Upper lobe of left lung (tissue), 4 donors: ENCODE measurements around the gene NBPF1.
"Not testable (repeated sequence)": the region's sequence is repeated elsewhere in the genome, so short reads cannot be mapped to it uniquely, and the experiment has no call there.

Source experiments
- EP300 ChIP-seq, 4 donors: sonication (generic); formaldehyde crosslinking; IDR thresholded peaks; one replicate each; pipeline ENCODE4 v1.5.1; 2017; ENCODE audit warnings: antibody characterized with exemption in 4 of 4, control low read depth in 2 of 4
- POLR2A ChIP-seq, 4 donors: fragments of 450-650 bp; IDR thresholded peaks; one replicate each; pipeline ENCODE4 v1.5.1; 2016 to 2017; ENCODE audit warnings: antibody characterized with exemption in 4 of 4, mild to moderate bottlenecking in 2 of 4
- POLR2AphosphoS5 ChIP-seq, 2 donors: sonication (generic); formaldehyde crosslinking; IDR thresholded peaks; one replicate each; pipeline ENCODE4 v1.5.1; 2017; ENCODE audit warnings: antibody characterized with exemption in 2 of 2
- TF ChIP-seq, protein P1 (sequence below), 6 experiments: fragments of 450-650 bp in 4 of 6; fragments of 200-600 bp in 2 of 6; sonication (generic) in 2 of 6; IDR thresholded peaks; one replicate each; pipeline ENCODE4 v1.5.1; 2016 to 2019; ENCODE audit warnings: antibody characterized with exemption in 6 of 6

DNA sequence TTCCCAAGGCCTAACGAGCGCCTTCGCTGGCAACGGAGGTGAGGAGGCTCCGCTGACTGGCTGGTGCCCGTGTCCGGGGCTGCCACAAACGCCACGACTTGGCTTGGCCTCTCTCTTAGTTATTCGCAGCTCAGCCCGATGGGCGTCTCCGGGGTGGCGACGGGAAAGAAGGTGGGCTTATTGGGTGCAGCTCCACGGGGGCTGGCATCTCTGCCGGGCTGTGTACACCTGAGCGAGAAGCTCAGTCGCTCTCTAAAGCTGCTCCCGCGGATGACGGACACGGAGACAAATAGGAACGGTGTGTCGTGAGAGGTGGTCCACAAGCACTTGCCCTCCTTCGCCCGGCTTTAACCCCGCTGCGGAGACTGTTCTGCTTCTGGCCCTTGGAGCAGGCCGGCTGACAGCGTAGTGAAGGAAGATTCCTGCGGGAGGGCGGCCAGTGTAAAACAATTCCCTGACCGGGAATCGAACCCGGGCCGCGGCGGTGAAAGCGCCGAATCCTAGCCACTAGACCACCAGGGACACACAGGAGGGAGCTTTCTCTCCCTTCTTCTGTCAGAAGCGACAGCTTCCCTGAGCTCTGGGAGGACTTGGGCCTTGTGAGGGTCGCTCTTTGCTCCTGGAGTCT lies 78.4 kb downstream of the NBPF1 start:
- TF ChIP-seq, protein P1, sequence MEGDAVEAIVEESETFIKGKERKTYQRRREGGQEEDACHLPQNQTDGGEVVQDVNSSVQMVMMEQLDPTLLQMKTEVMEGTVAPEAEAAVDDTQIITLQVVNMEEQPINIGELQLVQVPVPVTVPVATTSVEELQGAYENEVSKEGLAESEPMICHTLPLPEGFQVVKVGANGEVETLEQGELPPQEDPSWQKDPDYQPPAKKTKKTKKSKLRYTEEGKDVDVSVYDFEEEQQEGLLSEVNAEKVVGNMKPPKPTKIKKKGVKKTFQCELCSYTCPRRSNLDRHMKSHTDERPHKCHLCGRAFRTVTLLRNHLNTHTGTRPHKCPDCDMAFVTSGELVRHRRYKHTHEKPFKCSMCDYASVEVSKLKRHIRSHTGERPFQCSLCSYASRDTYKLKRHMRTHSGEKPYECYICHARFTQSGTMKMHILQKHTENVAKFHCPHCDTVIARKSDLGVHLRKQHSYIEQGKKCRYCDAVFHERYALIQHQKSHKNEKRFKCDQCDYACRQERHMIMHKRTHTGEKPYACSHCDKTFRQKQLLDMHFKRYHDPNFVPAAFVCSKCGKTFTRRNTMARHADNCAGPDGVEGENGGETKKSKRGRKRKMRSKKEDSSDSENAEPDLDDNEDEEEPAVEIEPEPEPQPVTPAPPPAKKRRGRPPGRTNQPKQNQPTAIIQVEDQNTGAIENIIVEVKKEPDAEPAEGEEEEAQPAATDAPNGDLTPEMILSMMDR (IDR thresholded peaks at IDR 0.05), result not testable (repeated sequence)
- not testable (repeated sequence) for TF ChIP-seq POLR2A, EP300, POLR2AphosphoS5 (IDR thresholded peaks at IDR 0.05)
